Measurements from ENCODE around the gene ABL1.

GRCh38 chr9:130912932-130913598 is 78.0 kb downstream of the ABL1 start:
- TF ChIP-seq POLR2A (IDR thresholded peaks at IDR 0.05) (no peak), CTCF (IDR thresholded peaks at IDR 0.05) (no peak)
